DOHH2 (cell line): ENCODE data around the gene C3.

ENCODE experiments used
- H3F3A ChIP-seq: fragments of 200-600 bp; sonication (generic), shearing (Covaris generic); 2 replicates; pipeline ENCODE4 v1.6.0; 2016; ENCODE audit warnings: antibody characterized with exemption, mild to moderate bottlenecking; ENCODE audit not compliant: control insufficient read depth, insufficient read depth
- H3K27ac ChIP-seq: fragments of 200-600 bp; sonication (generic); 2 replicates; pipeline ENCODE4 v1.5.1; 2014; ENCODE audit warnings: low read depth, mild to moderate bottlenecking, low read length, moderate library complexity
- H3K27me3 ChIP-seq: fragments of 200-600 bp; sonication (generic); 2 replicates; pipeline ENCODE4 v1.6.1; 2014; ENCODE audit warnings: mild to moderate bottlenecking, low read length, mixed read lengths; ENCODE audit not compliant: control insufficient read depth
- H3K36me3 ChIP-seq: fragments of 200-600 bp; sonication (generic); 2 replicates; pipeline ENCODE4 v1.6.1; 2014; ENCODE audit warnings: mild to moderate bottlenecking, low read length, moderate library complexity, mixed read lengths; ENCODE audit not compliant: control insufficient read depth
- H3K4me1 ChIP-seq: fragments of 200-600 bp; sonication (generic); 2 replicates; pipeline ENCODE4 v1.6.1; 2014; ENCODE audit warnings: mild to moderate bottlenecking, low read length, mixed read lengths; ENCODE audit not compliant: control insufficient read depth
- H3K4me2 ChIP-seq: fragments of 200-600 bp; sonication (generic); 2 replicates; pipeline ENCODE4 v1.6.0; 2014; ENCODE audit warnings: mild to moderate bottlenecking, low read length, moderate library complexity
- H3K4me3 ChIP-seq: fragments of 200-600 bp; sonication (generic); 2 replicates; pipeline ENCODE4 v1.5.1; 2014; ENCODE audit warnings: mild to moderate bottlenecking, low read length, mixed read lengths
- H3K79me2 ChIP-seq: fragments of 200-600 bp; sonication (generic); 2 replicates; pipeline ENCODE4 v1.6.1; 2014; ENCODE audit warnings: mild to moderate bottlenecking, low read length, mixed read lengths; ENCODE audit not compliant: control insufficient read depth
- H3K9me2 ChIP-seq: fragments of 200-600 bp; sonication (generic); replicated peaks from 2 replicates; pipeline ENCODE4 v1.6.1; 2014; ENCODE audit warnings: mild to moderate bottlenecking, low read length, mixed read lengths; ENCODE audit not compliant: control insufficient read depth
- H3K9me3 ChIP-seq: fragments of 200-600 bp; sonication (generic); 2 replicates; pipeline ENCODE4 v1.6.1; 2014; ENCODE audit warnings: antibody characterized with exemption, low read length, mixed read lengths; ENCODE audit not compliant: control insufficient read depth, insufficient read depth
- H4K20me1 ChIP-seq: fragments of 200-600 bp; sonication (generic); 2 replicates; pipeline ENCODE4 v1.6.0; 2014; ENCODE audit warnings: low read depth, mild to moderate bottlenecking, antibody characterized with exemption, low read length, moderate library complexity; ENCODE audit not compliant: control insufficient read depth, insufficient read depth
- CTCF ChIP-seq: fragments of 200-600 bp; sonication (generic); IDR thresholded peaks from one replicate; pipeline ENCODE4 v1.5.1; 2014; ENCODE audit warnings: antibody characterized with exemption, mild to moderate bottlenecking, low read depth, low read length; ENCODE audit not compliant: poor library complexity, severe bottlenecking
- EZH2phosphoT487 ChIP-seq: fragments of 200-600 bp; sonication (generic); IDR thresholded peaks from 2 replicates; pipeline ENCODE4 v1.6.1; 2017; ENCODE audit warnings: borderline replicate concordance, mild to moderate bottlenecking, antibody characterized with exemption, low read length, moderate library complexity, mixed read lengths

Gene C3

GRCh38 chr19:6707011-6707657 is 13.3 kb downstream of the C3 start:
- Histone ChIP-seq H3K79me2 (no peaks in the 10 kb centered on the region), H3K9me3 (no peaks in the 10 kb centered on the region), H3K4me2 (no peak overlapping the region), H3K27me3 (peaks cover 10% of the 10 kb centered on the region), H4K20me1 (no peaks in the 10 kb centered on the region), H3F3A (no peaks in the 10 kb centered on the region), H3K27ac (no peak overlapping the region), H3K4me3 (no peak overlapping the region), H3K4me1 (no peaks in the 10 kb centered on the region), H3K36me3 (no peaks in the 10 kb centered on the region), H3K9me2 (no peaks in the 10 kb centered on the region)
- TF ChIP-seq EZH2phosphoT487 (no peak), CTCF (no peak)

DNA sequence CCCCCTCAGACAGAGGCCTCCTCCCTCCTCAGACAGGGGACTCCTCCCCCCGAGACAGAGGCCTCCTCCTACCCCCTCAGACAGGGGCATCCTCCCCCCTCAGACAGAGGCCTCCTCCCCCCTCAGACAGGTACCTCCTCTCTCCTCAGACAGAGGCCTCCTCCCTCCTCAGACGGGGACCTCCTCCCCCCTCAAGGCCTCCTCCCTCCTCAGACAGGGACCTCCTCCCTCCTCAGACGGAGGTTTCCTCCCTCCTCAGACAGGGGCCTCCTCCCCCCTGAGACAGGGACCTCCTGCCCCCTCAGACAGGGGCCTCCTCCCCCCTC is 13.9 kb downstream of the C3 start:
- Histone ChIP-seq H3K9me2 (no peaks in the 10 kb centered on the region), H3K36me3 (no peaks in the 10 kb centered on the region), H3K79me2 (no peaks in the 10 kb centered on the region), H4K20me1 (no peaks in the 10 kb centered on the region), H3K4me1 (no peaks in the 10 kb centered on the region), H3K27me3 (peaks cover 10% of the 10 kb centered on the region), H3F3A (no peaks in the 10 kb centered on the region), H3K27ac (no peak overlapping the region), H3K9me3 (no peaks in the 10 kb centered on the region), H3K4me2 (no peak overlapping the region), H3K4me3 (no peak overlapping the region)
- no peak for TF ChIP-seq EZH2phosphoT487
- TF ChIP-seq CTCF = no peak

DNA sequence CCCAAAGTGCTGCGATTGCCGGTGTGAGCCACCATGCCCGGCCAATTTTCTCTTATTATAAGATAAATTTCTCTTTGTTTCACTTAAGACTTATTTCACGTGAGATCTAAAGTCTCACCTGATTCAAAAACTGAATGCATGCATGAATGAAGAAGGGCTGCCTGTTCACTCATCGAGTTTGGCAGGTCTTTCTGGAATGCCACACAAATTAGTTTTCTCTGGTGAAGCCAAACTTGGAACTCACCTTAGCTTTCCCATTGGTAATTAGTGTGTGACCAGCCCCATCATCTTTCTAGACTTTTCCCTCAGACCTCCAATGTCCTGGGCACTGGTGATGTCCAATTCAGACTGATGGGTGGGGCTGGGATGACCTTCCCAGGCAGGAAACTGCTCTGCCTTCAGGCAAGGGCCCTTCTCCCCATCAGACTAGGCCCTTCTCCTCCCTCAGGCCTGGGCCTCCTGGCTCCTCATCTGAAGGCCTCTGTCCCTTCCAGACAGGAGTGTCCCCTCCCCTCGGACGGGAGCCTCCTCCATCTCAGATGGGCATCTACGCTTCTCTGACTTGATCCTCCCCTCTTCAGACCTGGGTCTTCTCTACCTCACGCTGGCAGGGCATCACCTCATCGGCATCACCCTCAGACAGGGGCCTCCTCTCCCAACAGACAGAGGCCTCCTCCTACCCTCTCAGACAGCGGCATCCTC is 14.4 kb downstream of the C3 start:
- no peaks in the 10 kb centered on the region for H3K9me3 ChIP-seq
- H3K4me2 ChIP-seq = no peak overlapping the region
- TF ChIP-seq CTCF = no peak
- no peak for TF ChIP-seq EZH2phosphoT487
- H4K20me1 ChIP-seq = no peaks in the 10 kb centered on the region
- H3K27ac ChIP-seq = no peak overlapping the region
- H3K9me2 ChIP-seq = no peaks in the 10 kb centered on the region
- H3K4me3 ChIP-seq = no peak overlapping the region
- no peaks in the 10 kb centered on the region for H3K36me3 ChIP-seq
- H3K27me3 ChIP-seq = peaks cover 10% of the 10 kb centered on the region
- H3F3A ChIP-seq = no peaks in the 10 kb centered on the region
- H3K79me2 ChIP-seq = no peaks in the 10 kb centered on the region
- no peaks in the 10 kb centered on the region for H3K4me1 ChIP-seq
